Stimulated activated CD8-positive, alpha-beta memory T cell treated with anti-CD3 and anti-CD28 coated beads, Interleukin-4, amount 100 ng/mL, for 24 hours (primary cell): ENCODE measurements around the gene RHBDD1.

Experiments
- DNase-seq: peaks from one replicate; pipeline ENCODE4 v3.0.0-alpha.2; 2020; ENCODE audit warnings: low read depth

Gene RHBDD1

GRCh38 chr2:226845386-226846116, 9.7 kb downstream of the RHBDD1 start:
- no peak for DNase-seq

GRCh38 chr2:226847090-226847489, 11.2 kb downstream of the RHBDD1 start:
- no peak for DNase-seq

GRCh38 chr2:226847511-226847910, 11.7 kb downstream of the RHBDD1 start:
- DNase-seq, result no peak

- no peak for DNase-seq
These were observed 13.5 kb downstream of the RHBDD1 start for GRCh38 chr2:226849349-226849748.

GRCh38 chr2:226850024-226850423, 14.2 kb downstream of the RHBDD1 start:
- DNase-seq, result no peak

GRCh38 chr2:226855787-226856186, 19.9 kb downstream of the RHBDD1 start:
- no peak for DNase-seq

GRCh38 chr2:226860087-226860486, 24.2 kb downstream of the RHBDD1 start:
- no peak for DNase-seq

GRCh38 chr2:226862623-226863022, 26.8 kb downstream of the RHBDD1 start:
- no peak for DNase-seq

GRCh38 chr2:226865273-226865672, 29.4 kb downstream of the RHBDD1 start:
- no peak for DNase-seq

GRCh38 chr2:226865710-226866109, 29.9 kb downstream of the RHBDD1 start:
- no peak for DNase-seq

- no peak for DNase-seq
These were observed 32.7 kb downstream of the RHBDD1 start for GRCh38 chr2:226868331-226869162.

- DNase-seq, result no peak
These were observed 33.5 kb downstream of the RHBDD1 start for GRCh38 chr2:226869371-226869770.

- DNase-seq, result no peak
These were observed 37.3 kb downstream of the RHBDD1 start for GRCh38 chr2:226873051-226873620.

GRCh38 chr2:226873826-226874225, 38.0 kb downstream of the RHBDD1 start:
- no peak for DNase-seq

- DNase-seq, result no peak
These were observed 38.9 kb downstream of the RHBDD1 start for GRCh38 chr2:226874749-226875148.

- no peak for DNase-seq
These were observed 39.8 kb downstream of the RHBDD1 start for GRCh38 chr2:226875438-226876225.

- no peak for DNase-seq
These were observed 41.6 kb downstream of the RHBDD1 start for GRCh38 chr2:226877491-226877890.

GRCh38 chr2:226881287-226881686, 45.4 kb downstream of the RHBDD1 start:
- DNase-seq, result no peak

GRCh38 chr2:226882606-226883005, 46.8 kb downstream of the RHBDD1 start:
- no peak for DNase-seq

GRCh38 chr2:226883296-226883795, 47.5 kb downstream of the RHBDD1 start:
- no peak for DNase-seq

GRCh38 chr2:226884166-226884565, 48.3 kb downstream of the RHBDD1 start:
- no peak for DNase-seq
